DMS53 treated with DMSO at 0.1 percent for 48 hours (cell line): ENCODE data around the gene PKP2.
A peak's percentile ranks its signal among the peaks of the same experiment; 100 is the strongest.

ENCODE experiments used
- DNase-seq: peaks from one replicate; lab custom pipeline; 2025; ENCODE audit not compliant: unreplicated experiment; lab: John Stamatoyannopoulos, UW

PKP2 gene

DNA sequence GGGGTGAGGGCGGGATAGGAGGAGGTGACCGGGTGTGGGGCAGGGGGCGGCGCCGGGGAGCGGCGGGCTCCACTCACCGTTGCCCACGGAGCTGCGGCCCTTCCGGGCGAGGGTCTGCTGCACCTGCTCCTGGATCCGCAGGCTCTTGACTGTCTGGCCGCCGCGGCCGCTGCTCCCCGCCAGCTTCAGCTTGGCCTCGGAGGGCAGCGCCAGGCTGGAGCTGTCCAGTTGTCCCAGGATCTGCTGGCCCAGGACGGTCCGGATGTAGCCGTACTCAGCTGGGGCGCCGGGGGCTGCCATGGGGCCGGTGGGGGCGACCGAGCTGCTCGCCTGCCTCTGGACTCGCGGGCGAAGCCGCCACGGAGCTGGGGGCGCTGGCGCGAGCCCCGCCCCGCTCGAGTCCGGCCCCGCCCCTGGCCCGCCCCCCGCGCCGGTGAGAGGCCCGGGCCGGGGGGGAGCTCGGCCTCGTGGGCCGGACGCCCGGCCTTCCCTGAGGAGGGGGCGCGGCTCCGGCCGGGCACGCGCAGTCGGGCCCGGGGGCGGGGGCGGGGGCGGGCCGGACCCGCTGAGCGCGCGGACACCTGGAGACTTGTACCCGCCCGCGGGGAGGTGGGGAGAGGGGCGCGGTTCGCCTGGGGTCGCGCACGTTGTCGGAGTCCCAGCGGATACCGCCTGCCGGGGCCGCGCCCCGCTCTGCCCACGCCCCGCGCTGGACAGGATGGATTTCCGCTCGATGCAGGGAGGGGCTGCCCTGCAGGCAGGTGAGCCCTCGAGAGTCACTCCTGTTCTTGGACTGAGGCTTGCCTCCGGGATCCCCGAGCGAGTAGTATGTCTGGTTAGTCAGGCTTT, at the start of gene PKP2:
TSS of gene PKP2 (minus strand) at position 346 of the 849 bp plus-strand sequence. CDS start at position 300, 46 bp downstream.
- peak; percentile 62 for DNase-seq

DNA sequence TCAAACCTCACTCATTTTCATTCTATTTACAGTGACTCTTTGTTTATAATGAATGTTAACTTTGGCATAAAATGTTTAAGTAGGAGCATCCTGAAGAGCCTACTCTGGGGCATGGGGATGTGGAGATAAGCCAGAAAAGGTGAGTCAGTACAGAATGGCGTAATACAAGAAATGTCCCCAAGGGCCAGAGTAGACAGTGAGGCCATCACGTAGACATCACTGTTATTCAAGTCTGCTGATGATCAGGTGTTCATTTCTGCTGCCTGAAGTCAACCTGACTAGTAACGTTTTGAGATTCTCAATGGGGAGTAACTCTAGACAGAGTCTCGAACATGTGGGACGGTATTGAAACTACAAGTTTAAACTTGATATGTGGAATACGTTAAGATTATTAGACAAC, 47.6 kb upstream of the PKP2 start:
- DNase-seq: no peak

DNA sequence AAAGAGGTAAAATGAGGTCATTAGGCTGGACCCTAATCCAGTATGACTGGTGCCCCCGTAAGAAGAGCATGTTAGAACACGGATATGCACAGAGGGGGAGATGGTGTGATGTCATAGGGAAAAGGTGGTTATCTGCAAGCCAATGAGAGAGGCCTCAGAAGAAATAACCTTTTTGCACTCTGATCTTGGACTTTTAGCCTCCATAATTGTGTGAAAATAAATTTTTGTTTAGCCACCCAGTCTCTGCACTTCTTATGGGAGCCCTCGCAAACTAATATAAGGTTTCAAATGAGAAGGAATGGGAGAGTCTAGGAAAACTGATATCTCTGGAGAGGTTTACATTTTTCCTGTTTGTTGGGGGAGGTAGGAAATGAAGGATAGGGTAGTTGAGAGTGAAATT, 43.2 kb upstream of the PKP2 start:
- DNase-seq: no peak

DNA sequence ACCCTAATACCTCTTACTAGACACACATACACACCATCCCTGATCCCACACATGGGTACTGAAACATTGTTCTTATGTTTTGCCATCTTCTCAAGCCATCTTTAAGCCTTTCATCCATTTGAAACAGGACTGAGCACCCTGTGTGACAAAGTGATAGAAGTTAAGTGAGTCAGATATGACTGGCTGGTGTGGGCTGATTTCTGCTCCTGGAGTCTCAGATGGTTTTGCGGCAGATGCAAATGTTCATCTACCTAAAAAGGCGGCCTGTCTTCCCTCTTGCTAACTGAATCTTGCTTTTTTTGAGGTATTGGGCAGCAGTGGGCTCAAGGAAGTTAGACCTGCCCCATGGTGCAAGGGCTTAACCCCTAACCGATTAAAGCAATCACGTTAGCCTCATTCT, 30.4 kb upstream of the PKP2 start:
- DNase-seq: no peak

DNA sequence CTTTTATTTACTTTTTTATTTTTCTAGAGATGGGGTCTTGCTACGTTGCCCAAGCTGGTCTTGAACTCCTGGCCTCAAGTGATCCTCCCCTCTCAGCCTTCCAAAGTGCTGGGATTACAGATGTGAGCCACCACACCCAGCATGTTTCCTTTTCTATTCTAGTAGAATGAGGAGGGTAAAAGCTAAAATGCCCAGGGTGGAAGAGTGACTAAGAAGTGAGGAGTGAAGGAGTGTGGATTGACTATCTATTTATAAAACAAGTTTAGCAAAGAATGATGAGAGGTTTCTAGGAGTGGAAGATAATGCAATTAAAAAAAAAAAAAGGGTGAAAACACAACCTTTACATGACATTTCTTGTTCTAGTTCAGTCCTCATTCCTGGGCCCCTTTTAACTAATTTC, 29.8 kb upstream of the PKP2 start:
- no peak for DNase-seq

DNA sequence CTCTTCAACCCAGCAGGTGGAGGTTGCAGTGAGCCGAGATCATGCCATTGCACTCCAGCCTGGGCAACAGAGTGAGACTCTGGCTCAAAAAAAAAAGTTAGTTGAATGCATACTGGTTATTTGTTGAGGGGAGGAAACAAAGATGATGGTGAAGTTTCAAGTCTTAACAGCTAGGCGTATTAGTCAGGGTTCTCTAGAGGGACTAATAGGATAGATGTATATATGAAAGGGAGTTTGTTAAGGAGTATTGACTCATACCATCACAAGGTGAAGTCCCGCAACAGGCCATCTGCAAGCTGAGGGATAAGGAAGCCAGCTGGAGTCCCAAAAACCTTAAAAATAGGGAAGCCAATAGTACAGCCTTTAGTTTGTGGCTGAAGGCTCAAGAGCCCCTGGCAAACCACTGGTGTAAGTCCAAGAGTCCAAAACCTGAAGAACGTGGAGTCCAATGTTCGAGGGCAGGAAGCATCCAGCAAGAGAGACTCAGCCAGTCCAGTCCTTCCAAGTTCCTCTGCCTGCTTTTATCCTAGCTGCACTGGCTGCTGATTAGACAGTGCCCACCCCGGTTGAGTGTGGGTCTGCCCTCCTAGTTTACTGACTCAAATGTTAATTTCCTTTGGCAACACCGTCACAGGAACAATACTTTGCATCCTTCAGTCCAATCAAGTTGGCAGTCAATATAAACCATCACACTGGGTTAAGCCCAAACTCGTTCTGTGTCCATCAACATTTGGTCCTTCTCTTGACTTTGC, 26.1 kb upstream of the PKP2 start:
- DNase-seq: no peak

DNA sequence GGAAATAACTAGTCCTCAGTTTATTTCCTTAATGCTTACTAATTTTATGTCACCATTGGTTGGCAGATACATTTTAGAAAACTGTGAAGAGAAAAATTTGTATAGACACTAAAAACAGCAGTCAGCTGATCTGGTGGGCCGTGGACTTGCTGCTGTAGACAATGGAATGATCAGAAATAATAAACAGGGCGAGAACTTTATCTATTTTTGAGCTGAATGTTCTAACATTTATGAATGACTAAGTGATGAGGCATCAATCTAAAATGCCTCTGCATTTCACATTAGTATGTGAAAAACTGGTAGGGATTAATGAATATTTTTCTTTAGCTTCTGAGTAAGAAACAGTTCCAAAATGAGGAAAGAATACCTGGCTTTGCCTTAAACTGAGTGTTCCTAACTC, 24.8 kb upstream of the PKP2 start:
- no peak for DNase-seq

DNA sequence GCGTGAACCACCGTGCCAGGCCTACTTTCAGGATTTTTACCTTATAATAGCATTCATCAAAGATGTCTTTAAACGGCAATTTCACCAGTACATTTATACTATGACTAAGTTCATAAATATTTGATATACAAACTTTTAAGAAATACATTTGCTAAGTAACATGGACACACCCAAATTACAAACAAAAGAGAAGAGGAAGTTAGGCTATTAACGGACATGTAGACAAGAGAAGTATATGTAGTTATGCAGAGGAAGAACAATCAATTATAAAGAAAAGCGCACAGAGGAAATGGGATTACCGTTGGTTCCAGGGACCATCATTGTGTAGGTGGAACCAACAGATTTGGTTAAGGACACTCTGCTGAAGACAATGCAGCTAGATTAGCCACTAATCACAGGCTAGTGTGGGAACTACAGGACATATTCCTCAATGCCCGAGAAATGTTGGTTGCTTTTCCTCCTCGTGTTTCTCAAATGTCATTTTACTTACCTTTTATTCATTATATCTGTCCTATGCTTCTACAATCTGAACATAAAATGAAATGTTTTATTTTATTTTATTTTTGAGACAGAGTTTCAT, 24.0 kb upstream of the PKP2 start:
- no peak for DNase-seq

DNA sequence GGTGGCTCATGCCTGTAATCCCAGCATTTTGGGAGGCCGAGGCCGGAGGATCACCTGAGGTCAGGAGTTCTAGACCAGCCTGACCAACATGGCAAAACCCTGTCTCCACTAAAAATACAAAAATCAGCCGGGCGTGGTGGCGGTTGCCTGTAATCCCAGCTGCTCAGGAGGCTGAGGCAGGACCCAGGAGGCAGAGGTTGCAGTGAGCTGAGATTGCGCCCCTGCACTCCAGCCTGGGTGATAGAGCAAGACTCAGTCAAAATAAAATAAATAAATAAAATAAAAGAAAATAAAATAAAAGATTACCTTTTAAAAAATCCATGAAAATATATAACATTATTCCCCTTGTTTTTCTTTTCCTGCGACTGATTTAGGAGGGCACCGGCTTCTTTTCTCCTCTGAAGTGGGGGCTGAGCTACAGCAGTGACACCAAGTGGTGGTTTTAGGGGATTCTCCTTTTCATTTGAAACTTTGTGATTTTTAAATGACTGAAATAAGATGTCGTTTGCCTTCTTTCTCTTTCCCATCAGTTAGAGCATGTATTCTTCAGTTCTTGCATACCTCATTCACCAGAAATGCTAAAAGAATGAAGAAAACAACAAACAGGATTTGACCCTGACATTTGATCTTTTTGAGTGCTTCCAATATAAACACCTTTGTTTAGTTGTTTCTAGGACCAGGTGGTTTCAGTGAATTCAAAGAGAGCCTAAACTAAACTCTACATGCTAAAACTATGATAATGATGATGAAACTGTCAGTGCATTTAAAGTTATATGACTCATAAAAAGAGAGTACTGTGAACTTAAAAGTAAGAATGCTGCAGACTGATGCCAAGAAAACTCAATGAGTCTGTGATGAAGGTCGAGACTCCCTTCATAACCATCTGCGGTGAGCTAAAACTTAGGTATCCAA, 22.6 kb upstream of the PKP2 start:
- DNase-seq: no peak

DNA sequence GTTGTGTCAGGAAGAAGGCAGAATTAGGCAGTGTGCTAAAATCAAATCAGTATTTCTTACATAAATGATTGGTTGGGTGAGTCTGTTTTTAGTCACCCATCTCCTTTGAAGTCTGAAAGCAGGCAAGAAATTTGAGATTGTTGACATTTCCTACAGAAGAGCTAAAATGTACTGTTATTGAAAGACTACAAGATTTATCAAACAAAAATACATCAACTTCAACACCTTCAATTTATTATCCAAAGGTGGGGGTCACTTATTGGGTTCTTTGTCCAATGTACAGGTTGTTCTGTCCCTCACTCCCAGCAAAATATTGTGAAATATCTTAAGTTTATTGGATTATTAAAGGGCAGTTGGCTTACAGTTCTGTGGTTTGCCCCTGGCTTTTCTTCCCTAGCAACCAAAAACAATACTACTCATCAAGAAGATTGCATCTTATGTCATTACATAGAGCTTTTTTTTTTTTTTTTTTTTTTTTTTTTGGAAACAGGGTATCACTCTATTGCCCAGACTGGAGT, 20.6 kb upstream of the PKP2 start:
- no peak for DNase-seq

DNA sequence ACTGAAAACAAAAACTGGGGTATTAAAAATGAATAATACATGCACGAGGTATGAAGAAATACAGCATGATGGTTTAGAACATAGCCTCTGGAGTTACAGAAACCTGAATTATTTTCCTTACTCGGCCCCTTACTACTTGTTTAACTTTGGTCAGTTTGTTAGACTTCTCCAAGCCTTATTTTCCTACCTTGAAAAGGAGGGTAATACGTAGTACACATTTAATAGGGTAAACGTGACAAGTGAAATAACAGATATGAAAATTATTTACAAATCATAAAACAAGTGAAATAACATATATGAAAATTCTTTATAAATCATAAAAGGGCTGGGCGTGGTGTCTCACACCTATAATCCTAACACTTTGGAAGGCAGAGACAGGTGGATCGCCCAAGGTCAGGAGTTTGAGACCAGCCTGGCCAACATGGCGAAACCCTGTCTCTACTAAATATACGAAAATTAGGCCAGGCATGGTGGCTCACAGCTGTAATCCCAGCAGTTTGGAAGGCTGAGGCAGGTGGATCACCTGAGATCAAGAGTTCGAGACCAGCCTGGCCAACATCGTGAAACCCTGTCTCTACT, 11.4 kb upstream of the PKP2 start:
- DNase-seq: no peak

DNA sequence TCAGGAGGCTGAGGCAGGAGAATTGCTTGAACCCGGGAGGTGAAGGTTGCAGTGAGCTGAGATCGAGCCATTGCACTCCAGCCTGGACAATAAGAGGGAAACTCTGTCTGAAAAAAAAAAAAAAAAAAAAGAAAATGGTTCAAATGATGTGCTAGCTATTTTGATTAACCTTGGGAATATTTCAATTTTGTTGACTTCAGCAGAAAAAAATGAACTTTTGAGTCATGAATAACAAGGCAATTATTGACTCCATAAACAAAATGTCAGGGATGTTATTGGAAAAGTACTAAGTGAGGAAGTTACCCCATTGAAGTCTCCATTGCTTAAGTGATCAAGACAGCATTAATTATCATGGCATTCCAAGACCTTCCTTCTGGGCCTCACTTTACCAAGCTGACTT, 10.6 kb upstream of the PKP2 start:
- no peak for DNase-seq

DNA sequence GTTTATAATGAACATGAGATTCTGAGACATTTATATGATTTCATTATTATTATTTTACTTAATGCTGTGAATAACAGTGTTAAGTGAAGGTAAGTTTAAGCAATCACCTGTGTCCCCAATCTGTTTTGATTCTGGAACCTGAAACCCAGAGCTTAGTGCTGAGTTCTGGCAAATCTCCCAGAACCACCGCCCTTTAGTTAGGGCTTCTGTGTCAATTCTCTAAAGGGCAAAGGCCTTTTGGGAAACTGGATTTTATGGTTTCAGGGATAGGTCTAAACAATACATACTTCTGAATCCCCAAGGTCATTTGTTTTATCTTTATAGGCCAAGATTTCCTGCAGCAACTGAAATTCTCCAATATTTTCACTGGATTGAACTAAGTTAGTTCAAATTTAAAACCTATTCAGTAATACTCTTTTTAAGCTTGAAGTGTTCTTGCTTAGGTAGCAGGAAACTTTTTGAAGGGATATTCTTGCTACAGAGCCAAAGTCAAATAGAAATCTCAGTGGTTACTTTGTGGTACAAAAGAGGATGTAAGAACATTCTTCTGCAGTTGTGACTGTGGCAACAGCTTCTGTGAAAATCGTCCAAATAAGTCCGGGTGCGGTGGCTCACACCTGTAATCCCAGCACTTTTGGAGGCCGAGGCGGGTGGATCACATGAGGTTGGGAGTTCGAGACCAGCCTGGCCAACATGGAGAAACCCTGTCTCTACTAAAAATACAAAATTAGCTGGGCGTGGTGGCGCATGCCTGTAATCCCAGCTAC, 10.0 kb upstream of the PKP2 start:
- DNase-seq: no peak

DNA sequence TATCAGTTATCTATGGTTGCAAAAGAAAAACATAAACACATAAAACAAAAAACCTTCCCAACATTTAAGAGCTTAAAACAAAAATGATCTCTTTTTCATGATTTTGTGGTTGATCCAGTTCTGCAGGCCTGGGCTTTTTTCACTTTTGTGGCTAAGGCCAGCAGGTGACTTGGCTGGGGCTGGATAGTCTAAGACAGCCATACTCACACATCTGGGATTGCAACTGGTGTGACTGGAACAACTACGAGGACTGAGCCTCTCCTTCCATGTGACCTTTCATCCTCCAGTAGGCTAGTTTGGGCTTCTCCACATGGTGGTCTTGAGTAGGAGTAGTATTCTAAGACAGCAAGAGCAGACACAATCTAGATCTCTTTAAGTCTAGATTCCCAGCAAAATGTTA, 7.2 kb upstream of the PKP2 start:
- DNase-seq: no peak

DNA sequence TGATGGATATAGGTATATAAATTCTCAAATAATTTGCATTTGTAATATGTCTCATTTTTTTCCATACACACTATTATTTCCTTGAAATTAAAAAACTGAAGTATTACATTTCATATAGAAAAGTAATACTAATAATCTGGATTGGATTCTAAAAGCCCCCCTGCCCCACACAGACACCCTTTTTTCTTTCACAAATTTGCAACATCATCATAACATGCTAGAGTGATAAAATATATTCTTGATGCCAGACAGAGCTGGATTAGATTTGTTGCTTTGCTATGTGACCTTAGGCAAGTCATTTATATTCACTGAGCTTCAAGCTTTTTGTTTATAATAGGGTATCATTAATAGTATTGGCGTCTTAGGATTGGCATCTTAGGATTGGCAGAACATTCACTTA, 6.7 kb upstream of the PKP2 start:
- no peak for DNase-seq

DNA sequence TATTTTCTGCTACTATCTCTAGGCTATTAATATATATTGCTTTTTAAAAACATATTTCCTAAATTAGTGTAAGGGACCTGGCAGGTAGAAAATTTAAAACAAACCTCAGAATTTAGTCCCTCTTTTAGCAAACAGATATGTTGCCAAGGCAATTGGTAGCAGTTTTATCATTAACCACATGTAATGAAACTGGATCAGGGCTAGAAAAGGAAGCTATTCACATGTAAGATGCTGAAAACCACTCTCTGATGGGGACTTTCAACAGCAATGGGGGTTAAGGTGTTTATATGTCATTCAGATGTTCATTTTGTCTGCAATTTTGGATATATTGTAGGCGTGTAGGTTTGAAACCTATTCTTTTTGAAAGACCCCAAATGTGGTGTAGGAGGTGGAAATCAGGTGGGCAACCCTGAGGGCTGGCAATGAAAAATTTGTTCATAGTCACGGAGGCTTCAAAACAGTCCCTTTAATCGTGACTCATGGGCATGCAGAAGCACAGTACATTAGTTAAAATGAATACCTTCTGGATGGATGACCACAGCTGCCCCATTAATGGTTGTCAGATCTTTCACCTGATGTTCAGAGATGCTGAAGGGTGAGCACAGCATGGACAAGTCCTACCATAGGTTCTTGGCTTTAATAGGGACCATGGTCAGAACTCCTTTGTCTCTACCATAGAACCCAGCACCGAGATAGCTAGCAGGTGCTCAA, 5.9 kb upstream of the PKP2 start:
- no peak for DNase-seq

DNA sequence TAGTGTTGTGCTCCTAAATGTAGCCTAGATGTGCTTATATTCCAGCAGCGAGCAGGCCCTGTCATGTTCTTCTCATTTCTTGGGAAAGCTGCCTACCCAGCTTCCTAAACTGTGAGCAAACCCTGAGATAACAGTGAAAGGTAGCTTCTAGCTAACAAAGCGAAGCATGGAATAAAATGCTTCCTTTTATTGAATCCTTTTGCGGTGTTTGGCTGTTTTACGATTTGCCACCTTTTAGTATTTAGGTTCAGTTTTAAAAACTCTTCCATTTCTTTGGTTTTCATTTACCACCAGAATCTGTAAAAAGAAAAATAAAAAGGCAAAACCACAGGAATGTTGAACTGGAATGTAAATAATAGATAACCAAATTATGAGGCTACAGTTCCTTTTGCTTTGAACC, 5.0 kb upstream of the PKP2 start:
- no peak for DNase-seq

DNA sequence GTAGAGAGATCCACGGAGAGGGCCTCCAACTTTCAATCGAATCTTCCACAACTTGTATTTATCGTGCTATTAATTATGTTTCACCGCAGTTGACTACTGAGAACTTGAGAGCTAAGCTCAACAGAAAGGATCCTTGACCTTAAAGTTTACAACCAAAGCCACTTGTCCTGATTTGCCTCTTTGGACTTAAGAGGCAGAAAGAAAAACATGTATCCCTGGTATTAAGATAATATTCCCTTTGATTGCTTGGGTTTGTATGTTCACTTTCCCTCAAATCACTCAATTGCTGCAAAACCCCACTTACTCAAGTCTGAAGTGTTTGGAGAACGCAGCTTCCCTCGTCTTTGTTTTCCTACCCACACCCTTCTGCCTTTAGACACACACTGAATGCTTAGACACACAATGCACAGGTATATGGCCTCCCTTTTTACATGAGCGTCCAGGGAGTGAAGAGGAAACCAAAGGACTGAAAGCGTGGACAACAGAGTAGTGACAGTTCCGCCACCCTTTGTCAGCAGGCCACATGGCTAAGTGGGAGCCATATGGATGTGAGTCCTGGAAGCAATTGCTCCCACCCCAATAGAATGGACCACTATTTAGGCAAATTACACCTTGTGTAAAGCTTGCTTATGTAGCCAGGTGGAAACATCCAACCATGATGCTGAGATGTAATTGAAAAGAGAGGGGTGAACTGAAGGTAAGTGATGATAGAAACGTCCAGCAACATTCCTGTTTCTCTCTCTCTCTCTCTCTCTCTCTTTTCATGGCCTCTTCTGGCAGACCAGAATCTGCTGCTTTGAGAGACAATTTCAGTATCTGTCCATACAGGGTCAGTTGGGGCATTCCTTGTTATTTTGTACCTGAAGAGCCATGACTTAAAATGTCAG, 1.4 kb upstream of the PKP2 start:
- DNase-seq: no peak
